ENCODE measurements around the gene LRIG1. TPM values are rescaled to one million over a fixed set of nuclear protein-coding genes. Genes with fewer than 3 reads are reported as not detected.

LRIG1 gene
- total and polyA plus RNA-seq, 9 of the 15 experiments (the other 6 are each of a cell fraction or from before 2014, with no cell fraction given) = 0.05 to 0.38 (median 0.13) TPM; not detected in 3

DNA sequence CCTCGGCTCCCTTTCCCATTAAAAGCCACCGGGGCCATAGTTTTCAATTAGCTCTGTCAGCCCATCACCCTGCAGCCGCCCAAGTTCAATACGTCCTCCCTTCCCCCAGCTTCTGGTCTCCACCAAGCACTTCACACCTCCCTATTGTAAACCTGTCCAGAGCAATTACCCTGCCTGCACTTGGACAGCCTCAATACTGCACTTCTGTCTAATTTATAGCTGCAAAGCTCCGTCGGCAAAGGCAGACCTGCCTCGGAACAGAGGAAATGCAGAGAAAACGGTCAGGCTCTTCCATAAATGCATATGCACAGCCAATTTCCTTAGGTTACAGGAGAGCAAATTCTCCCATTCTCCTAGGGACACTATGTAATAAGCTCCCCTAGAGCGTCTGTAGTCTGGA lies 21.9 kb downstream of the LRIG1 start (continued):
- TF ChIP-seq, protein P1, sequence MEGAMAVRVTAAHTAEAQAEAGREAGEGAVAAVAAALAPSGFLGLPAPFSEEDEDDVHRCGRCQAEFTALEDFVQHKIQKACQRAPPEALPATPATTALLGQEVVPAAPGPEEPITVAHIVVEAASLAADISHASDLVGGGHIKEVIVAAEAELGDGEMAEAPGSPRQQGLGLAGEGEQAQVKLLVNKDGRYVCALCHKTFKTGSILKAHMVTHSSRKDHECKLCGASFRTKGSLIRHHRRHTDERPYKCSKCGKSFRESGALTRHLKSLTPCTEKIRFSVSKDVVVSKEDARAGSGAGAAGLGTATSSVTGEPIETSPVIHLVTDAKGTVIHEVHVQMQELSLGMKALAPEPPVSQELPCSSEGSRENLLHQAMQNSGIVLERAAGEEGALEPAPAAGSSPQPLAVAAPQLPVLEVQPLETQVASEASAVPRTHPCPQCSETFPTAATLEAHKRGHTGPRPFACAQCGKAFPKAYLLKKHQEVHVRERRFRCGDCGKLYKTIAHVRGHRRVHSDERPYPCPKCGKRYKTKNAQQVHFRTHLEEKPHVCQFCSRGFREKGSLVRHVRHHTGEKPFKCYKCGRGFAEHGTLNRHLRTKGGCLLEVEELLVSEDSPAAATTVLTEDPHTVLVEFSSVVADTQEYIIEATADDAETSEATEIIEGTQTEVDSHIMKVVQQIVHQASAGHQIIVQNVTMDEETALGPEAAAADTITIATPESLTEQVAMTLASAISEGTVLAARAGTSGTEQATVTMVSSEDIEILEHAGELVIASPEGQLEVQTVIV (CRISPR knock-in tag; IDR thresholded peaks at IDR 0.05; ENCODE audit: borderline replicate concordance) = no peak
- TF ChIP-seq SP2 (IDR thresholded peaks at IDR 0.05; ENCODE audit: extremely low read depth, low read depth, low read length, poor library complexity, severe bottlenecking) = no peak
- no peak for TF ChIP-seq MEF2D (tag; conservative IDR thresholded peaks at IDR 0.05; ENCODE audit: low read depth)
- TF ChIP-seq, protein P2, sequence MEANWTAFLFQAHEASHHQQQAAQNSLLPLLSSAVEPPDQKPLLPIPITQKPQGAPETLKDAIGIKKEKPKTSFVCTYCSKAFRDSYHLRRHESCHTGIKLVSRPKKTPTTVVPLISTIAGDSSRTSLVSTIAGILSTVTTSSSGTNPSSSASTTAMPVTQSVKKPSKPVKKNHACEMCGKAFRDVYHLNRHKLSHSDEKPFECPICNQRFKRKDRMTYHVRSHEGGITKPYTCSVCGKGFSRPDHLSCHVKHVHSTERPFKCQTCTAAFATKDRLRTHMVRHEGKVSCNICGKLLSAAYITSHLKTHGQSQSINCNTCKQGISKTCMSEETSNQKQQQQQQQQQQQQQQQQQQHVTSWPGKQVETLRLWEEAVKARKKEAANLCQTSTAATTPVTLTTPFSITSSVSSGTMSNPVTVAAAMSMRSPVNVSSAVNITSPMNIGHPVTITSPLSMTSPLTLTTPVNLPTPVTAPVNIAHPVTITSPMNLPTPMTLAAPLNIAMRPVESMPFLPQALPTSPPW (CRISPR knock-in tag; IDR thresholded peaks at IDR 0.05) = no peak
- TF ChIP-seq FOSL1 (tag; conservative IDR thresholded peaks at IDR 0.05) = no peak
- no peak for TF ChIP-seq LARP7 (IDR thresholded peaks at IDR 0.05)

DNA sequence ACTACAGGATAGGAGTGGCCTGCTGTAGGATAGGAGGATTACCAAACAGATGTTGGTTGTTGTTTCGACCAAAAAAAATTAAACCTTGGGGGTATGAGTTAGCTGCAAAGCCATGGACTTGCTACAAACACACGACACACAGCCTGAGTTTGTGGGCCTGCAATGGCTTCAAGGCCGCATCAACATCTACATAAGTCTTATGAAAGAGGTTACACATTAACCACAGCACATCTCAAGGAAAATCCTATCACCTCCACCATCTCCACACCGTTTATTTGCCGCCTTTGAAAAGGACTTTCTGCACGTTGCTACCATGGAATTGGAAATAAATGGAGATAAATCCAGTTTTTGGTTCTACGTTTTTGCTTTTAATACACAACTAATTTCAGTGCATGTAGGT lies 23.0 kb downstream of the LRIG1 start:
- POLR2A ChIA-PET = no interaction called here

More for the DNA sequence above, 23.0 kb downstream of the LRIG1 start:
- WGBS (ENCODE audit: insufficient coverage, low coverage, missing lambda C conversion rate) = 0% methylated on average over 7 of the region's 7 CpGs
- BruUV-seq (replicated peaks) = no TSS peak
- Histone ChIP-seq H3K79me2 (ENCODE audit: control insufficient read depth, insufficient read depth, low read length) (no peaks in the 10 kb centered on the region), H3K4me3 (no peak overlapping the region), H3K4me1 (replicated peaks in 1 of 2; ENCODE audit: control insufficient read depth in 2 of 2, insufficient read depth in 2 of 2, low read length in 2 of 2) (no peaks in the 10 kb centered on the region), H3K9me1 (ENCODE audit: control insufficient read depth, insufficient read depth, low read length) (no peaks in the 10 kb centered on the region), H3K36me3 (ENCODE audit: control insufficient read depth, insufficient read depth, low read length) (no peaks in the 10 kb centered on the region), H3K9ac (ENCODE audit: insufficient read depth in 1 of 2, low read depth in 2 of 2, low read length in 2 of 2) (no peak overlapping the region), H3K9me3 (replicated peaks; ENCODE audit: control insufficient read depth, insufficient read depth, low read depth, low read length) (no peaks in the 10 kb centered on the region), H3K27ac (ENCODE audit: extremely low read depth, low read depth, low read length) (no peak overlapping the region), H2AFZ (ENCODE audit: low read depth, low read length) (no peak overlapping the region), H3K4me2 (ENCODE audit: insufficient read depth, low read length) (no peak overlapping the region), H3K27me3 (ENCODE audit: control insufficient read depth in 2 of 2, insufficient read depth in 2 of 2, low read length in 2 of 2) (peaks cover 0 to under 1% of the 10 kb centered on the region in 2 experiments; a peak in 1 of 5 replicates), H4K20me1 (replicated peaks; ENCODE audit: control insufficient read depth, insufficient read depth, low read length) (no peaks in the 10 kb centered on the region)
- CTCF ChIA-PET (ENCODE audit: low intra/inter-chr PET ratio) = no interaction called here
- no peak for ATAC-seq
- in situ Hi-C loops (cut with MboI) = no loop called here
- no peak for DNase-seq (ENCODE audit: extremely low read depth in 1 of 4, low spot score in 3 of 4)
- TF ChIP-seq MTA2 (IDR thresholded peaks at IDR 0.05; ENCODE audit: low read depth) = no peak
- TF ChIP-seq GATA2 (CRISPR knock-in tag; IDR thresholded peaks at IDR 0.05) = no peak
- FAIRE-seq = no peak
- intact Hi-C loops (cut with micrococcal nuclease) = no loop called here
